GM12874 (cell line): ENCODE measurements around the gene TLE4.

Source experiments
- CTCF ChIP-seq: IDR thresholded peaks from 2 replicates; pipeline ENCODE4 v1.5.1; 2011; ENCODE audit warnings: low read depth, mild to moderate bottlenecking, control low read depth, low read length, moderate library complexity; ENCODE audit not compliant: insufficient read depth

TLE4 gene

GRCh38 chr9:79617395-79617794, 45.6 kb downstream of the TLE4 start:
- no peak for TF ChIP-seq CTCF

- TF ChIP-seq CTCF = no peak
These were observed 48.2 kb downstream of the TLE4 start for GRCh38 chr9:79619930-79620329.

GRCh38 chr9:79621916-79622575, 50.3 kb downstream of the TLE4 start:
- TF ChIP-seq CTCF = no peak

- no peak for TF ChIP-seq CTCF
These were observed 52.3 kb downstream of the TLE4 start for GRCh38 chr9:79623799-79624721.

- TF ChIP-seq CTCF = no peak
These were observed 58.0 kb downstream of the TLE4 start for GRCh38 chr9:79629721-79630120.

GRCh38 chr9:79630521-79631403, 59.0 kb downstream of the TLE4 start:
- TF ChIP-seq CTCF = no peak

- TF ChIP-seq CTCF = no peak
These were observed 60.3 kb downstream of the TLE4 start for GRCh38 chr9:79632060-79632459.
